HG02885 (cell line): ENCODE results near the gene CFL2.
"Not testable (repeated sequence)": the region's sequence is repeated elsewhere in the genome, so short reads cannot be mapped to it uniquely, and the experiment has no call there.

Experiments used
- ATAC-seq: cut with Tn5 transposase; IDR thresholded peaks from one replicate; pipeline ENCODE4 v1.9.1; 2021; ENCODE audit warnings: mild to moderate bottlenecking; ENCODE audit not compliant: unreplicated experiment, poor library complexity

CFL2 gene

DNA sequence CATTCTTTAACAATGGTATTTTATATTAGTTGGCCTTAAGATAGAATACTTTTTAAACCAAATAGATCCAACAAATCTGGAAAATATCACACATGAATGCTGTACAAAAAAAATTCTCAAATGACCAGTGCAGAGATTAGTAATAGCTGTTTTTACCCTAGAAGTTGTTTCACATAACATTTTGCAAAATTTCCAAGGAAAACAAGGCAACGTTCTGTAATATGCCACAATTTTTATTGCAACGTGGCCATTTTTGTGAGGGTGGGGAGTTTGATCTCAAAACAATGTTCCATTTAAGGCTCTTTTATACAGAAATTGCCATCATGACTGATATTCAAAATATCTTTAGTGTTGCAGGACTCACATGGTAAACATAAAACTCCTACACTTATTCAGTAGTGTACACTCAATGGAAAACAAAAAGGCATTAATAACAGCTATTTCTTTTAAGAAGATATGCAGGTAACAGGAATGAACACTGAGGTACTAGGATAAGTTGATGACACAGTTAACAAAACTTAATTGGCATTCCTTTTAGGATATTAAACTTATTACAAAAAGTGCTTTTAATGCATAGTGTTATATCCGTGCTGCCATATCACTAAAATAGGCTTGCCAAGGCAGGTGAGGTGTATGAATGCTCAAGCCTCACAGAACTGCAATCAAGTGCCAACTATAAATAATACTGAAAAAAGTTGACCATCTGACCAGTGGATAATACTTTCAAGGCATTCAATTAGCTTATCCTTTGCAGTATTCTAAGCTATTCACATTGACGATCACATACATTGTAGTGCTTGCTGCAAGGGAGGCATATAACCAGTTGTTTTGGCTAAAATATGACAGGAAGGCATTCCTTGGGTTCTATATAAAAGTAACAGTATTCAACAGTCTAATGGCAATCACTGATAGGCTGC is 2.3 kb downstream of the CFL2 start:
- no peak for ATAC-seq

DNA sequence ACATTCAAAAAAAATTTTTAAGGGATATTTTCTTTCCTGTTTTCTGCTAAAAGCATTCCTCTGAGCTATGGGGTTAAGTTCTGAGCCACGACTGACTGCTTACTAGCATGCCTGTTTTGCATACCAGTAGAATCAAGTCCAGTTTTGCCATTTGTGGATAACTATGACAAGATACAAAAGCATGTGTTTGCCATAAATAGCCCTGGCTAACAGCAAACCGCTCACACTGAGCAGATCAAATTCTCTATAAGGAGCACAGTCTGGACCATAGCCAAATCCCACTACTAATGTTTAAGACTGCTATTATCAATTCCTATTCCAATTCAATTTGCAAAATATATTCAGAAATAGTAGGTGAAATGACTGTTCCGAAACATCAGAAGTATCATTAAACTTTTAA is 3.2 kb downstream of the CFL2 start:
- peak; percentile 62 for ATAC-seq

DNA sequence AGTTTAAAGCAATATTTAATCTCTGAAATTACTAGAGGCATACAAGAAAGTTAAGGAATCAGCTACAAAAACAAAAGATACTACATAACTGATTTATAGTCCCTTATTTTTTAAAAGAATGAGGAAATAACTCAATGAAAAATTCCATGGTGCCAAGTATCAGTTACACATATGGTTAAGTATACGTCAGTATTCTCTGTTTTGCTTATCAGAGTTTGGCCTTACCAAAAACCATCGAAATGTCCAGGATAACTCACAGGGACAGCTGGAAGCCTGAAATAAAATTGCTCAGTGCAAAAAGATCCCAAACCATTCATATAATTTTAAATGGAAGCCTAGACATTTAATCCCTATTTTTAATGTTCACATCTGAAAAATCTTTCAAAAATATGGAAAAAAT is 3.6 kb downstream of the CFL2 start:
- no peak for ATAC-seq

DNA sequence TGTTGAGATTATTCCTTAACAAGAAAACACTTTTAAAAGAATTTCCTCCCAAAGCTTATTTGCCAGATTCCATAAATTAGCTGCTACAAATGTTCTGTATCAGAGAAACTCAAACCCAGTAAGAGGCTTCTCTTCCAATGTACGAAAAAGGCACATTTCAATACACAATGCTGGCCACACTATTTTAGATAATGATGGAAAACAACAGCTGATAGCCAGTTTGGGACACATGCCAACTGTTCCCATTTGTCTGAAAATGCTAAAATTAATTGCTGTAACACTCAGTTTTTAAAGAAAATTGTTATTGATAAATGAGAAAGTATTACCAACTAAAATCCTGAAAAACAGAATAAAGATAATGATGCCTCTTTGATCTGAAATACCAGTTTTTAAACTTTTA is 4.4 kb downstream of the CFL2 start:
- ATAC-seq = no peak

DNA sequence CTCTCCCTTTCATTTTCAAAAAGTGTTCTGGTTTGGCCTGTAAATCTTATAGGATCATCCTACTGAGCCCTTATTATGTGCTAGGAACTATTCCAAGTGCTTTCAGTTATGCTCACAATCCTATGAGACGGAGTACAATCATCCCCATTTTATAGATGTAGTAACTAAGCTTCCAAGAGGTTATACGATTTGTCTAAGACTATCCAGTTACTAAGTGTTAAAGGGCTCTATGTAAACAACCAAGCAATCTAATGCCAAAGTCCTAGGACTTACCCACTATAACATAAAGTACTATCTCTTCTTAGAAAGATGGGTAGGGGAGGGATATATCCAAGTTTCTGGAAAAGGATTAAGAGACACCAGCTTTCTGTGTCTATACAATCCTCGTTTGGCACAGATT is 6.7 kb downstream of the CFL2 start:
- ATAC-seq = no peak

DNA sequence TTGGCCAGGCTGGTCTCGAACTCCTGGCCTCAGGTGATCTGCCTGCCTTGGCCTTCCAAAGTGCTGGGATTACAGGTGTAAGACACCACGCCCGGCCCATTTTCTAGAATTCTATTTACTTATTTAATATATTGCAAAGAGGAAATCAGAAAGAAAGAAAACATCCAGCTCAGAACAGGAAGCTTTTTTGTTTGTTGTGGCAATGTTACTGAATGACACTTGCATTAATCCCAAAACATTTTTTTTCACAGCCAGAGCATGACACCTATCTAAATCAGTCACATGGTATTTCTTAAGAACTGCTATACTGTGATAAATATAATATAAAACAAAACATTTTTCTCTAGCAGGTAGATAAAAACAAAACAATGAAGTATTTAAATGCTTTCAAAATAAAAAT is 12.6 kb downstream of the CFL2 start:
- ATAC-seq = no peak

DNA sequence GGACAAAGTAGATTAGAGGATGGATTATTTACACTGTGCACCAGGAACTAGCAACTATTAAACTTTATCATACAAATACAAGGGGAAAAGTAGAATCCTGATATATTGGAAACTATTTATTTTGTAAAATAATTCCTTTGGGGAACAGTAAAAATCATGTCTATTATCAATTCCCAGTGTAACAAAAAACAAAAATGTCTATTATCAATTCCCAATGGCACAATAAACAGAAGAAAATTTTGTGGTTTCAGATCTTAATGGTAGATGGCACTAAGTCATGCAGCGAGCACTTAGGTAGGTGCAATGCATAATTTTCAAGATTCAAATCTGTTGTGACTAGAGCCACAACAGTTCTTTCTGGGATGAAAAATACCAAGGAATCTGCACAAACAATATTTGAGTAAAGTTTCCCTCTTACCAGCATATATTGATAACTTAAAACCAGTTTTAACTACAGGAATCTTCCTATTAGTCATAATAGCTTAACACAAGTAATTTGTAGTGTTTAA is 13.7 kb downstream of the CFL2 start:
- no peak for ATAC-seq

DNA sequence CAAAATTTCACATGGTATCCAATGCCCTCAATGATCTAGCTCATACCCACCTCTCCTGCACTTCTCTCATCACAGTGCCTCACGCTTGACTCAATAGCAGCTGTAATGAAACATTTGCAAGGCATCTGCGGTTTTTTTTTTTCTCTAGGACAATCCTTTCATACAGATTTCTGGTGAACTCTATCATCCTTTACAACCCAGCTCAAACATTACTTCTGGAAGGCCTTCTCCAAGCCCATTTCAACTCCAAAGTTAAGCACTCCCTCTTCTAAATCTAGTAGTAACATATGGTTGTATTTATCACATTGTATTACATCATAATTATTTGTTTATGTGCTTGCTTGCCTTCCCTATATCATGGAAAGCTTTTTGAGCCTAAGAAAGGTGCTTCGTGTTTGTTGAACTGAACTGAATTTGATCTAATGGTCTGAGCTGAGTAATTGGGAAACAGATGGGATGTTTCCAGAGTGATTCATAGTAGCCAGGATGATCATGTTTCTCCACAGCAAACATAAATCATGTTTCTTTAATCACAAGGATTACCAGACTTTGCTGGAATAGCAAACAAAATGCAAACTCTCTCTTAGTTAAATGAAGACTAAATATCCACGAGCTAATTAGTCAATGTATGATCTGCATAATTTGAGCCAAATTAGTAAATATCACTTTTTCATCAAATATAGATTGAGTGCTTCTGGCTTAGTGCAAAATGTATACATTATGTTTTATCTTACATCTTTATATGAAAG is 14.3 kb downstream of the CFL2 start:
- no peak for ATAC-seq

DNA sequence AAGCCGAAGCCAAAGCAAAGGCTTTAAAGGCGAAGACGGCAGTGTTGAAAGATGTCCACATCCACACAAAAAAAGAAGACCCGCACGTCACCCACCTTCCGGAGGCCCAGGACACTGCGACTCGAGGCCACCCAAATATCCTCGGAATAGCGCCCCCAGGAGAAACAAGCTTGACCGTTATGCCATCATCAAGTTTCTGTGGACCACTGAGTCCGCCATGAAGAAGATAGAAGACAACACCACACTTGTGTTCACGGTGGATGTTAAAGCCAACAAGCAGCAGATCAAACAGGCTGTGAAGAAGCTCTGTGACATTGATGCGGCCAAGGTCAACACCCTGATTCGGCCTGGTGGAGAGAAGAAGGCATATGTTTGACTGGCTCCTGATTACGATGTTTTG is 20.2 kb downstream of the CFL2 start:
- not testable (repeated sequence) for ATAC-seq

DNA sequence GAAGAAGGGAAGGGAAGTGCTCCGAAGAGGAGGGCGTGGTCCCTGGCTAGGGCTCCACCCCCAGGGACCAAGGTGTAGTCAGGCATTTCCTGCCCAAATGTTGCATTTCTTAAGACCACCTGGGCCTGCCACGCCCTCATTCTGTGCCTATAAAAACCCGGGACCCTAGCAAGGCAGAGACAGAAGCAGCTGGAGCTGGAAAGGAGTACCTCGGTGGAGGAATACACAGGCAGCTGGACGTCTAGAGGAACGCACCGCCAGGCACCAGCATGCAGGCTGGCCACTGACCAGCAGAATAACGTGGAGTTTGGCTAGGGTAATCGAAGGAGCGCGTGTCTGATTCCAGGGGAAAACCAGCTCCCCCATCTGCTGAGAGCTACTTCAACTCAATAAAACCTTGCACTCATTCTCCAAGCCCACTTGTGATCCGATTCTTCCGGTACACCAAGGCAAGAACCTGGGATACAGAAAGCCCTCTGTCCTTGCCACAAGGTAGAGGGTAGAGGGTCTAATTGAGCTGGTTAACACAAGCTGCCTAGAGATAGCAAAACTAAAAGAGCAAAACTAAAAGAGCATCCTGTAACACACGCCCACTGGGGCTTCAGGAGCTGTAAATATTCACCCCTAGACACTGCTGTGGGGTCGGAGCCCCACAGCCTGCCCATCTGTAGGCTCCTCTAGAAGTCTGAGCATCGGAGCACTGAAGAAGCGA is 21.0 kb downstream of the CFL2 start:
- ATAC-seq = no peak

DNA sequence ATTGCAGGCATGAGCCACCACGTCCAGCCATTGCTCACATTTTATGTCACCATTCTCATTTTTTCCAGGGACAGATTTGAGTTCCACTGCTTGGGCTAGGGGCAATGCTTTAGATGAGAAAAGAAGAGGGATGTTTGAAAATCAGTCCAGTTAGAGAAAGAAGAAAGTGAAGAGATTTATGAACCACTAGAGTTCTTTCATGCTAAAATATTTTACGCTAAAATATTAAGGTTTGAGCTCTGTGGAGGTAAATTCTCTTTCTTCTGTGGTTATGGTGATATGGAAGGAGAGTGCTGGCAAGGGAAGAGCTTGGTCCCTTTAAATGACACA is 21.5 kb downstream of the CFL2 start:
- no peak for ATAC-seq

DNA sequence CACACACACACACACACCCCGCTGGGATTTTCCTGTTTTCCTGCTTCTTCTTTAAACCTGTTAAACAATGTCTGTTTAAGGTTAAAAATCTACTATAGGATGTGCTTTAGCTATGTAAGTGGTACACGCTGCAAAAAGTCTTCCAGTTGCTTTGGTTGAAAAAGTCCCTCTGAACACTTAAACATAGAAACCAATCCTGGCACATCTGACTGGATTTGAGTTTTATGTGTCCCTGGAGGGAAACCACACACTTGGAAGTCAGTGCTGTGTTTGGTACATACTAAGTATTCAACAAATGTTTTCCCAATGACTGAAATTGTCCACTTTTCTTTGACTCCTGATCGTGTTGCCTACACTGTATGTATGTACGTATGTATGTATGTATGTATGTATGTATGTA is 22.0 kb downstream of the CFL2 start:
- ATAC-seq = no peak

DNA sequence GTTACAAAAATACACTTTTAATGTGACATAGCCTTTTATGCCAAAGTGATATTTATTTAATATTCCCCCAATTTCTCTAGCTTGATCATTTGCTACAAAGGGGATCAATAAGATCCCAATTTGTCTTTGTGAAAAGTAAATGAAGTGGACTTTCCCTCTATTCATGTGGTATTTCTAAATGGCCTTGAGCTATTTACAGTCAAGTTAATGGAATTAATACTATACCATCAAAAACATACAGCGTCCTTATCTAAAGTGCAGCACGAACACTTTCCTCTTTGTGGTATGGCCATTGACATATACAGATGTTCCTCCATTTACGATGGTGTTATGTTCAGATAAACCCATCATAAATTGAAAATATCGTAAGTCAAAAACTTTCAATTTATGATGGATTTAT is 23.2 kb downstream of the CFL2 start:
- ATAC-seq = no peak

DNA sequence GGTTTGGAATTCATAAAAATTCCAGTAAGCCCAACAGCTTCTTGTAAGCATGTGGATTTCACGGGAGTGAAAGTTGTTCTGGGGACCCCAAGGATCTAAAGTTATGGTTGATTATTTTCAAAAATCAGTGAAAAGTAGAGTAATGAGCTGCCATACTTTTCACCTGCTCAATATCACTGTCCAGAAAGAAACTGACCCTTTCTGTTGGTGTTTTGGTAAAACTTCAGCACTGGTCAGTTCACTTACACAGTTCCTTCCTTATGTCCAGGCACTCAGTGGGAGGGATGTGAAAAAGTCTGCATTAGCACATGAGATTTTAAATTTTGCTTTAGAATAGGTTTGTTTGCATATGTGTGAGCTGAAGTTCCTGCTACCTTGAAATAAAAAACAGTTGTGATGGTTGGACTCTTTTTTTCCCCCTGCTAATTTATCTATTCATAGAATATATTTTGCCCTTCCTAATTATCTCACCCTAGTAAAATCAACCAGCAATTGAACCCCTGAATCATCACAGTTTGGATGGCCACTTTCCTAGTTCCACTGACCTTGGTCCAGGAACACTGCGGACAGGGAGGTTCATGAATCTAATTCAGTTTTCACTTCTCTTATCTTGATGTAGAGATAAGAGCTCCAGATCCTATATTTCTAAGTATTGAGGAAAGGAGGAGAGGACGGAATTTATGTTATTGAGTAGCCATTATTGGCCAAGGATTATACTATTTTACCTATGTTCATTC is 25.8 kb downstream of the CFL2 start:
- no peak for ATAC-seq

DNA sequence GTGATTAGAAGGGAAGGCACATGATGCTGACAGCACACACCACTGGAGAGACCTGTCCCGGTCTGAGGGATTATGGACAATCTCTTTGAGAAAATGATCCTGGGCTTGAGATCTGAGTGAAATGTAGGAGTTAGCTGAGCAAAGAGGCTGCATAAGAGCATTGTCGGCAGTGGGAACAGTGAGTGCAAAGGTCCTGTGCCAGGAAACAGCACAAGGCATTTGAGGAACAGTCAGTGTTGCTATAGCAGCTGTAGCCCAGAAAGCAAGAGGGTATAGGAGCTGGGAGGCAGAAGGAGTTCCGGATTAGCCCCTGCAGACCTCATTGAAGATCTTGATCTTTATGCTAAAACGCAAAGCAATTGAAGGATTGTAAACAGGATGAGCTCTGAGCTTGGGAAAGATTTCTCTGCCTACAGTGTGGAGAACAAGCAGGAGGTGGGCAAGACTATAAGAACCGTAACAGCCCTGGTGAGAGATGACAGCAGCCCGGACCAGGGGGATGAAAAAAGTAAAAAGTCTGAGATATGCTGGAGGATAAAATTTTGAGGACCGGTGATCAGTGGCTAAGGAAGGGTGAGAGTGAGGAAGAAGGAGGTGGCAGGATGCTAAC is 28.5 kb downstream of the CFL2 start:
- no peak for ATAC-seq

DNA sequence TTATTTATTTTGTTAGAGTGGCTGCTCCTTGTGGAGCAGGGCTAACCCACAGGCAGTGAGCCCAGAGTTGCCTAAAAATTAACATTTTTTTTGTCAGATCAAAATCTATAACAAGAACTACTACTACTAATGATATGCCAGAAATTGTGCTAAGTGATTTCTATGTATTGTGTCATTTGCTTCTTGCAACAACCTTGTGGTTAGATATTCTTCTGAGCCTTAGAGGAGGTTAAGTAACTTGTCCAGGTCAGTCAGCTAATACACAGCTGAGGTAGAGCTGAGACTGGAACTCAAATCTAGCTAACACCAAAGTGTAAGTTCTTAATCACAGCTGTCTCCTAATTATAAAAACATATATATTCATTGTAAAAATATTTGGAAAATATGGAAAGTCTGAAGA is 29.8 kb downstream of the CFL2 start:
- no peak for ATAC-seq

DNA sequence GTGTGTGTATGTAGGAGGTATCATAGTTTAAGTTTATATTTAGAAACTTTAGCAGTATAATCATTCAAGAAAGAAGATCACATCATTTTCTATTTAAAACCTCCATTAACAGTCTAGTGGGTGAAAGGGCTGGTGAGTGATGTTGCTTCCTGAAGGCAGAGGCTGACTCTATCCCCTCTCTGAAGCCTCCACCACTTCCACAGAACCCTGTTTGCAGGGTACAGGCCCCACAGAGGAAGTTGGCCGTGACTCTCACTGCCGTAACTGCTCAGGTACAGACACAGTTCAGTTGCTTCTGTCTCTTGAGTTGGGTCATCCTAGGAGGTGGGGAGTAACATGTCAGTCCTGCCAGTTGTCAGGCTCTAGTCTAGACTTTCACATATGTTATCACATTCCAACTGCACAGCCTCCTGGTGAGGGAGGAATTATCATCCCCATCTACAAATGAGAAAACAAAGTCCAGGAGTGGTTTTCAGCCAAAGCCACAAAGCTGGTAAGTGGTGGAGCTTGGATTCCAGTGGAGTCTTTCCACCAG is 31.5 kb downstream of the CFL2 start:
- peak; percentile 63 for ATAC-seq

DNA sequence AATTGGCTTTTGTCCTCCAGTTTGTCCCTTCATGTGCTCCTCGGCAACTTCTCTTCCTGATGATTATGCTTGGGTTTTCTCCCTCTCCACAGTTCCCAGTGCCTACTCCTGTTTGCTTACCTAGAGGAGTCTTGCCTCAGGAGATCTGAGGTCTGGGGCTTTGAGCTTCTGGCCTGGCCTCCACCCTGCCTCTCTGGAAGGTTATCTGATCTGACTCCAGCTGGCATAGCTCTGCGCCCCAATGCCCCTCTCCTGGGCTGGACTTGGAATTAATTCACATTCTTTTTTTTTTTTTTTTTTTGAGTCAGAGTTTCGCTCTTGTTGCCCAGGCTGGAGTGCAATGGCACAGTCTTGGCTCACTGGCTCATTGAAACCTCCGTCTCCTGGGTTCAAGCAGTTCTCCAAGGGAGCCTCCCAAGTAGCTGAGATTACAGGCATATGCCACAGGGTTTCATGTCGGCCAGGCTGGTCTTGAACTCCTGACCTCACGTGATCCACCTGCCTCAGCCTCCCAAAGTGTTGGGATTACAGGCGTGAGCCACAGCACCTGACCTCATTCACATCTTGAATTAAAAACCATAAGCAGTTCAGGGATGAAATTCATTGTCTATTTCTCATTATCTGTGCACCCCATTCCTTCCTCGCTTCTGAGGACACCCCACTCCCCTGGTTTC is 33.5 kb downstream of the CFL2 start:
- no peak for ATAC-seq

DNA sequence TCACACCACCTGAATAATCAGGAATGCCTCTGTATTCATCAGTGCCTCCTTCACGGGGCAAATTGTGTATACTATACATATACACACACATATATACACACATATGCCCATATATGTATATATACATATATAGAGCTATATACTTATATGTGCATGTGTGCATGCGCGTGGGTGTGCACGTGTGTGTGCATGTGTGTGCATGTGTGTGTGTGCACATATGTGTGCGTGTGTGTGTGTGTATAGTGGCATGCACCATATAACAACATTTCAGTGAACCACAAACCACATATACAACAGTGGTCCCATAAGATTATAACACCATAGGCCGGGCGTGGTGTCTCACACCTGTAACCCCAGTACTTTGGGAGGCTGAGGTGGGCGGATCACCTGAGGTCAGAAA is 35.7 kb downstream of the CFL2 start:
- ATAC-seq = no peak
